ENCODE data around the gene BTBD10. TPM values are rescaled to one million over a fixed set of nuclear protein-coding genes. Genes with fewer than 3 reads are reported as not detected.

Gene BTBD10
- total RNA-seq, 8 experiments from 2014 or later, result 18.4 to 72.5 (median 53.6) TPM

DNA sequence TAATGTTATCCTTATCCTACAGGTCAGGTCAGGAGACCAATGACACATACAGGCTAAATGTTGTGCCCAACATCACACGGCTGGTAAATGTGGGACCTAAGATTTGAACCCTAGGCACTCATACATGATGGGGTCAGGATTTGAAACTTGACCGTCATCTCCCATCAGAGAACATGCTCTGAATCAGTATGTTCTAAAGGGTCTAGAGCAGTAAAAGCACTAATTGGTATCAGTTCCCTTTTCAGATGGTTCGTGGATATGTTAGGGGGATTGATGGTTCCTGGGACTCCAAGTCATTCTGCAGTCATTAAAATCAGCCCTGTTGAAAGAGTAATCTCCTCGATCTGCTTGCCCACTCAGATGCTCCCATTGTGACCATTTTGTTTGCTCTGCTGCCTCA is 120.0 kb downstream of the BTBD10 start:
- in situ Hi-C loops (cut with MboI; ENCODE audit: low pct_unique_long_range_greater_than_20kb in 2 of 9, low sequenced_read_pairs in 9 of 9, unreplicated experiment in 9 of 9), result loop anchor here in 7 of 9 experiments (10.0 to 25.0 kb wide), 4 partner anchors 106 to 381 kb away; no protein-coding TSS in a partner anchor
- ATAC-seq (replicated peaks in 6 of 8), result no peak
- Histone ChIP-seq H3K27ac (no peak overlapping the region), H3K4me1 (replicated peaks in 1 of 2) (no peaks in the 10 kb centered on the region), H3K4me3 (no peak overlapping the region)
- 75 to 96% (median 86%) methylated on average over 1 to 3 of the region's 4 CpGs; no CpG with 5 or more reads in 4 of the 10 experiments for WGBS, 10 experiments

DNA sequence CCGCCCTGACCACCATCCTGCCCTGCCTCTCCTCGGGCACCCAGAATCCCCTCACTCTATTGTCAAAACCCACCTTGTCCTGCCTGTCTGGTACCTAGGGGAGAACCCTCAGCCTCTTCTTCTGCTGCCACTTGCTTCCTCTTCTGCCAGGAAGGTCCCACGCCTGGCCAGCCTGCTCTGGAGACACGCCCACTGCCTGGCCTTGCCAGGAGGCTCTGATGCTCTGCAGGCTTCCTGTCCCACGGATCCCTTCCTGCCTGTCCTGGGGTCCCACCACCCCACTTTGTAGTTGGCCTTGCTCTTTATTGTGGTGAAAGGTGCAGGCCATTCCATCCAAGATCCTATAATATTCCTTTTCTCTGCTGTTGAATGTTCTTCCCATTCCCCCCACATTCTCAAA is 122.0 kb downstream of the BTBD10 start:
- in situ Hi-C loops (cut with MboI; ENCODE audit: low pct_unique_long_range_greater_than_20kb in 2 of 9, low sequenced_read_pairs in 9 of 9, unreplicated experiment in 9 of 9), result loop anchor here in 7 of 9 experiments (10.0 to 25.0 kb wide), 4 partner anchors 104 to 379 kb away; no protein-coding TSS in a partner anchor
- H3K4me1 ChIP-seq (replicated peaks in 1 of 2), result no peaks in the 10 kb centered on the region
- 0 to 100% (median 71%) methylated on average over 1 to 4 of the region's 5 CpGs; no CpG with 5 or more reads in 5 of the 10 experiments for WGBS, 10 experiments
- no peak overlapping the region for H3K27ac ChIP-seq
- ATAC-seq (replicated peaks in 6 of 8), result no peak
- no peak overlapping the region for H3K4me3 ChIP-seq

GRCh38 chr11:13339195-13340153 is 123.5 kb downstream of the BTBD10 start:
- Histone ChIP-seq H3K27ac (no peak overlapping the region), H3K4me3 (no peak overlapping the region), H3K4me1 (replicated peaks in 1 of 2) (no peaks in the 10 kb centered on the region)
- 0 to 92% (median 60%) methylated on average over 1 to 6 of the region's 11 CpGs; no CpG with 5 or more reads in 3 of the 10 experiments for WGBS, 10 experiments
- peak in 7 of 8 experiments; percentile 31 to 95 (median 87) for ATAC-seq (replicated peaks in 6 of 8)
- in situ Hi-C loops (cut with MboI; ENCODE audit: low pct_unique_long_range_greater_than_20kb in 2 of 9, low sequenced_read_pairs in 9 of 9, unreplicated experiment in 9 of 9), result loop anchor here in 7 of 9 experiments (10.0 to 25.0 kb wide), 4 partner anchors 102 to 377 kb away; no protein-coding TSS in a partner anchor

GRCh38 chr11:13338427-13339069 is 124.5 kb downstream of the BTBD10 start:
- 14 to 100% (median 80%) methylated on average over 1 to 9 of the region's 9 CpGs for WGBS, 10 experiments
- Histone ChIP-seq H3K4me1 (replicated peaks in 1 of 2) (no peaks in the 10 kb centered on the region), H3K27ac (no peak overlapping the region), H3K4me3 (no peak overlapping the region)
- peak in 6 of 8 experiments; percentile 4 to 84 (median 46) for ATAC-seq (replicated peaks in 6 of 8)
- in situ Hi-C loops (cut with MboI; ENCODE audit: low pct_unique_long_range_greater_than_20kb in 2 of 9, low sequenced_read_pairs in 9 of 9, unreplicated experiment in 9 of 9), result loop anchor here in 7 of 9 experiments (10.0 to 25.0 kb wide), 4 partner anchors 101 to 376 kb away; no protein-coding TSS in a partner anchor

GRCh38 chr11:13338019-13338426 is 125.0 kb downstream of the BTBD10 start:
- WGBS, 10 experiments, result 0 to 84% (median 68%) methylated on average over 2 to 5 of the region's 5 CpGs; no CpG with 5 or more reads in 1 of the 10 experiments

More at GRCh38 chr11:13338019-13338426, 125.0 kb downstream of the BTBD10 start:
- H3K4me3 ChIP-seq, result no peak overlapping the region
- no peaks in the 10 kb centered on the region for H3K4me1 ChIP-seq (replicated peaks in 1 of 2)
- in situ Hi-C loops (cut with MboI; ENCODE audit: low pct_unique_long_range_greater_than_20kb in 2 of 9, low sequenced_read_pairs in 9 of 9, unreplicated experiment in 9 of 9), result loop anchor here in 7 of 9 experiments (10.0 to 25.0 kb wide), 4 partner anchors 101 to 376 kb away; no protein-coding TSS in a partner anchor
- ATAC-seq (replicated peaks in 6 of 8), result peak in 4 of 8 experiments; percentile 15 to 58 (median 46)
- no peak overlapping the region for H3K27ac ChIP-seq

Other genes starting within 250 kb of the BTBD10 start
- gene BMAL1, start 185.4 kb downstream of the BTBD10 start, total RNA-seq, result 10 to 100 TPM in 3 of 8 experiments, 1 to 10 TPM in 5; 2.0 to 23.3 (median 6.1) TPM
- gene PTH, start 32.8 kb upstream of the BTBD10 start, total RNA-seq, result not detected
- gene FAR1, start 205.4 kb upstream of the BTBD10 start, total RNA-seq, result 10 to 100 TPM; 16.3 to 61.7 (median 38.3) TPM